Activated CD4-positive, alpha-beta T cell treated with anti-CD3 and anti-CD28 coated beads, Interleukin-2, Interleukin-6, amounts not matched to agents 100 ng/mL and 50 ng/mL, durations not matched to agents 16 hours and 8 hours (primary cell): Measurements from ENCODE around the gene MANEA.

Experiments
- DNase-seq: peaks from one replicate; pipeline ENCODE4 v3.0.0-alpha.2; 2020

MANEA gene

GRCh38 chr6:95589826-95590570, 12.7 kb downstream of the MANEA start:
- DNase-seq: no peak

- DNase-seq: no peak
These were observed 15.7 kb downstream of the MANEA start for GRCh38 chr6:95593025-95593424.

GRCh38 chr6:95596021-95596420, 18.7 kb downstream of the MANEA start:
- no peak for DNase-seq

GRCh38 chr6:95599706-95600105, 22.4 kb downstream of the MANEA start:
- no peak for DNase-seq

GRCh38 chr6:95601133-95601532, 23.8 kb downstream of the MANEA start:
- no peak for DNase-seq

GRCh38 chr6:95614094-95614493, 36.8 kb downstream of the MANEA start:
- DNase-seq: no peak

- DNase-seq: no peak
These were observed 52.2 kb downstream of the MANEA start for GRCh38 chr6:95629551-95629950.

- DNase-seq: no peak
These were observed 59.5 kb downstream of the MANEA start for GRCh38 chr6:95636552-95637431.

GRCh38 chr6:95648636-95649035, 71.3 kb downstream of the MANEA start:
- no peak for DNase-seq

GRCh38 chr6:95649451-95649850, 72.1 kb downstream of the MANEA start:
- DNase-seq: no peak

GRCh38 chr6:95654176-95654575, 76.8 kb downstream of the MANEA start:
- DNase-seq: no peak

GRCh38 chr6:95658886-95659285, 81.6 kb downstream of the MANEA start:
- DNase-seq: no peak
